Lung (tissue), 12 donors: ENCODE measurements around the gene TRABD. TPM values are rescaled to one million over a fixed set of nuclear protein-coding genes. Genes with fewer than 3 reads are reported as not detected.

Experiments used
- ATAC-seq: fragments of 200-7000 bp; cut with Tn5 transposase; one replicate; pipeline ENCODE4 v1.9.1; 2020; ENCODE audit warnings: moderate number of reproducible peaks; ENCODE audit not compliant: insufficient read depth, low FRiP score
- DNase-seq, 3 donors: peaks; one replicate each; pipeline ENCODE4 v3.0.0-alpha.2; 2013 to 2017
- H3K27ac ChIP-seq, 2 donors: one replicate each; pipeline ENCODE4 v1.5.1; 2013; ENCODE audit warnings: mild to moderate bottlenecking in 2 of 2, moderate library complexity in 2 of 2, control low read depth in 1 of 2, inconsistent platforms in 1 of 2, low read depth in 1 of 2, low read length in 1 of 2
- H3K27me3 ChIP-seq, 3 donors: one replicate each; pipeline ENCODE4 v1.5.1; 2013; ENCODE audit warnings: low read length in 2 of 3; ENCODE audit not compliant: control insufficient read depth in 3 of 3, insufficient read depth in 3 of 3
- H3K36me3 ChIP-seq, 4 donors: one replicate each; pipeline ENCODE4 v1.5.1; 2013; ENCODE audit warnings: low read length in 4 of 4, mild to moderate bottlenecking in 1 of 4, moderate library complexity in 1 of 4; ENCODE audit not compliant: control insufficient read depth in 4 of 4, insufficient read depth in 4 of 4
- H3K4me1 ChIP-seq, 5 donors: one replicate each; pipeline ENCODE4 v1.5.1; 2013; ENCODE audit warnings: low read length in 5 of 5, mild to moderate bottlenecking in 2 of 5, moderate library complexity in 1 of 5; ENCODE audit not compliant: control insufficient read depth in 5 of 5, insufficient read depth in 5 of 5
- H3K4me3 ChIP-seq: one replicate; pipeline ENCODE4 v1.5.1; 2013; ENCODE audit warnings: mild to moderate bottlenecking, control low read depth, moderate library complexity
- H3K9ac ChIP-seq, 2 donors: one replicate each; pipeline ENCODE4 v1.5.1; 2013; ENCODE audit warnings: low read length in 2 of 2, control low read depth in 1 of 2; ENCODE audit not compliant: insufficient read depth in 1 of 2
- H3K9me3 ChIP-seq, 4 donors: one replicate each; pipeline ENCODE4 v1.5.1; 2013; ENCODE audit warnings: low read length in 3 of 4, mild to moderate bottlenecking in 1 of 4, moderate library complexity in 1 of 4; ENCODE audit not compliant: control insufficient read depth in 4 of 4, insufficient read depth in 3 of 4
- CTCF ChIP-seq: IDR thresholded peaks from 2 replicates; pipeline ENCODE4 v1.5.1; 2012; ENCODE audit warnings: mild to moderate bottlenecking; ENCODE audit errors: control extremely low read depth, extremely low read depth
- WGBS, 2 donors: extraction: QIAGEN DNeasy Blood & Tissue Kit; methylation state at CpG; one replicate each; pipeline ENCODE4 v1.1.7; 2013; 5-methylcytosine and 5-hydroxymethylcytosine counted together
- polyA plus RNA-seq, 2 donors: library from polyadenylated mRNA; stranded (reverse); fragments of 200-250 nt; gene quantifications; one replicate each; pipeline ENCODE4 v1.2.1, GENCODE V29; 2013
- total RNA-seq, 2 donors: library from RNA; depleted of rRNA in 1 of 2; stranded (reverse); fragments of >200 nt in 1 of 2; gene quantifications; one replicate each; pipeline ENCODE4 v1.2.1, GENCODE V29; 2014 to 2021
- donor health status: control.
- donor health status: control.
- donor health status: Bipolar disorder and iron deficiency.
- donor health status: healthy.
- donor health status: DM: yes; HTN: yes; CAD: no.

TRABD gene
- total and polyA plus RNA-seq, 4 donors: 16.2 to 72.7 (median 62.2) TPM

- TF ChIP-seq CTCF: no peak
- Histone ChIP-seq H3K27ac (no peak overlapping the region), H3K9me3 (peaks cover 0 to 5% (median 0%) of the 10 kb centered on the region in 4 donors), H3K4me1 (no peaks in the 10 kb centered on the region), H3K27me3 (no peaks in the 10 kb centered on the region), H3K36me3 (no peaks in the 10 kb centered on the region), H3K4me3 (no peak overlapping the region), H3K9ac (no peak overlapping the region)
- WGBS, 2 donors: 80 to 88% methylated on average over 27 of the region's 27 CpGs
- no peak for DNase-seq
- no peak for ATAC-seq
Measured at GRCh38 chr22:50175921-50176849, 9.5 kb upstream of the TRABD start.

- TF ChIP-seq CTCF: no peak
- H3K4me1 ChIP-seq: no peaks in the 10 kb centered on the region
- ATAC-seq (no peak), DNase-seq (no peak)
- no peak overlapping the region for H3K27ac ChIP-seq
- H3K36me3 ChIP-seq: no peaks in the 10 kb centered on the region
- H3K9ac ChIP-seq: no peak overlapping the region
- no peak overlapping the region for H3K4me3 ChIP-seq
- H3K9me3 ChIP-seq: peaks cover 0 to 5% (median 0%) of the 10 kb centered on the region in 4 donors
- H3K27me3 ChIP-seq: no peaks in the 10 kb centered on the region
- 96 to 97% methylated on average over 73 to 76 of the region's 76 CpGs for WGBS, 2 donors
Measured at GRCh38 chr22:50176850-50177536, 8.7 kb upstream of the TRABD start.

GRCh38 chr22:50177537-50178470, 7.9 kb upstream of the TRABD start:
- TF ChIP-seq CTCF: no peak
- WGBS, 2 donors: 62 to 70% methylated on average over 90 to 98 of the region's 98 CpGs

More at GRCh38 chr22:50177537-50178470, 7.9 kb upstream of the TRABD start:
- no peak overlapping the region for H3K9ac ChIP-seq
- H3K4me3 ChIP-seq: no peak overlapping the region
- ATAC-seq (no peak), DNase-seq (no peak)
- H3K9me3 ChIP-seq: peaks cover 0 to 6% (median 0%) of the 10 kb centered on the region in 4 donors
- no peaks in the 10 kb centered on the region for H3K36me3 ChIP-seq
- H3K27ac ChIP-seq: no peak overlapping the region
- H3K4me1 ChIP-seq: peaks cover 0 to 3% (median 0%) of the 10 kb centered on the region in 5 donors
- H3K27me3 ChIP-seq: no peaks in the 10 kb centered on the region
